Measurements from ENCODE around the gene RET.

GRCh38 chr10:43089519-43089918, 12.7 kb downstream of the RET start:
- TF ChIP-seq CTCF (IDR thresholded peaks at IDR 0.05) (no peak), POLR2AphosphoS5 (IDR thresholded peaks at IDR 0.05) (no peak)
